HG03097 (cell line): ENCODE results near the gene MDH2.
"Not testable (repeated sequence)": the region's sequence is repeated elsewhere in the genome, so short reads cannot be mapped to it uniquely, and the experiment has no call there.

Source experiments
- ATAC-seq: cut with Tn5 transposase; IDR thresholded peaks from one replicate; pipeline ENCODE4 v1.9.1; 2021; ENCODE audit not compliant: unreplicated experiment, low FRiP score

Gene MDH2

GRCh38 chr7:76047305-76047810 is 548 bp upstream of the MDH2 start:
- no peak for ATAC-seq

DNA sequence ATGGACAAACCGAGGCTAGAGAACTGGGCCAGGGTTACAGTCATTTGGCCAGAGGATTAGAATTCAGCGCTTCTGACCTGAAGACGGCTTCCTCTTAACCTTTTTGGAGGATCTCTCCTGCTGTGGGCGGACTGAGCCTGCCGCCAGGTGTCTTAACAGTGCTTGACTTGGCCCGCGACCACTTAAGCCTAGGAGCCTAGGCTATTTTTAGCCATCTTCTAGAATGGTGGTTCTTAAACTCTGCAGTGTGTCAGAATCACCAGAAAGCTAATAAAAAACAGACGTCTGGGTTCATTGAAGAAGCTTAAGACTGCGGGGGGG is 722 bp downstream of the MDH2 start:
- ATAC-seq: no peak

GRCh38 chr7:76049295-76049694 is 1.4 kb downstream of the MDH2 start:
- ATAC-seq: no peak

- no peak for ATAC-seq
Observed at GRCh38 chr7:76050545-76050944, 2.6 kb downstream of the MDH2 start.

DNA sequence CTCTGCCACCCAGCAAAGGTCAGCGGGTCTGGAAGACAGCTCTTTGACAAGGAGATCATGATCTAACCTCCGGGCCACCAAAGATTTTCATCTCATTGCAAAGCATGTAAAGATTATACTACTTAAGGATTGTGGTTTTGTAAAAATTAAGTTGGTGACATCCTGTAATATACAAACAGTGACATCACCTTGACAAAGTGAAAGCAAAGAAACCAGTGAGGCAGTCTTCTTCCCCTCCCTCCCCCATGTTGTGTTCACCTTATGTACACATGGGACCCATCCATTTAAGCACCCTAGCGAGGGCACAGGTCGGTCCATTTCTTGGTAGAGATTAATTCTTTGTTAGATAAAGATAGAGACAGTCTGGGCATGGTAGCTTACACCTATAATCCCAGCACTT is 3.9 kb downstream of the MDH2 start:
- no peak for ATAC-seq

DNA sequence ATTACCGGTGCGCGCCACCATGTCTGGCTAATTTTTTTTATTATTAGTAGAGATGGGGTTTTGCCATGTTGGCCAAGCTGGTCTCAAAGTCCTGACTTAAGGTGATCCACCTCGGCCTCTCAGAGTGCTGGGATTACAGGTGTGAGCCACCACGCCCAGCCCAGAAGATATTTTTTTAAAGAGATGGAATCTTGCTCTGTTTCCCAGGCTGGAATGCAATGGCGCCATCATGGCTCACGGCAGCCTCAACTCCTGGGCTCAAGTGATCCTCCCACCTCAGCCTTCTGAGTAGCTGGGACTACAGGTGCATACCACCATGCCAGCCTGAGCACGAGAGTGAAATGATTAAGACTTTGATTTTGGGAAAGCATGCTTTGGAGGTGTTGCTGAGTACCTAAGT is 4.8 kb downstream of the MDH2 start:
- not testable (repeated sequence) for ATAC-seq

GRCh38 chr7:76053461-76053860 is 5.6 kb downstream of the MDH2 start:
- ATAC-seq: no peak

DNA sequence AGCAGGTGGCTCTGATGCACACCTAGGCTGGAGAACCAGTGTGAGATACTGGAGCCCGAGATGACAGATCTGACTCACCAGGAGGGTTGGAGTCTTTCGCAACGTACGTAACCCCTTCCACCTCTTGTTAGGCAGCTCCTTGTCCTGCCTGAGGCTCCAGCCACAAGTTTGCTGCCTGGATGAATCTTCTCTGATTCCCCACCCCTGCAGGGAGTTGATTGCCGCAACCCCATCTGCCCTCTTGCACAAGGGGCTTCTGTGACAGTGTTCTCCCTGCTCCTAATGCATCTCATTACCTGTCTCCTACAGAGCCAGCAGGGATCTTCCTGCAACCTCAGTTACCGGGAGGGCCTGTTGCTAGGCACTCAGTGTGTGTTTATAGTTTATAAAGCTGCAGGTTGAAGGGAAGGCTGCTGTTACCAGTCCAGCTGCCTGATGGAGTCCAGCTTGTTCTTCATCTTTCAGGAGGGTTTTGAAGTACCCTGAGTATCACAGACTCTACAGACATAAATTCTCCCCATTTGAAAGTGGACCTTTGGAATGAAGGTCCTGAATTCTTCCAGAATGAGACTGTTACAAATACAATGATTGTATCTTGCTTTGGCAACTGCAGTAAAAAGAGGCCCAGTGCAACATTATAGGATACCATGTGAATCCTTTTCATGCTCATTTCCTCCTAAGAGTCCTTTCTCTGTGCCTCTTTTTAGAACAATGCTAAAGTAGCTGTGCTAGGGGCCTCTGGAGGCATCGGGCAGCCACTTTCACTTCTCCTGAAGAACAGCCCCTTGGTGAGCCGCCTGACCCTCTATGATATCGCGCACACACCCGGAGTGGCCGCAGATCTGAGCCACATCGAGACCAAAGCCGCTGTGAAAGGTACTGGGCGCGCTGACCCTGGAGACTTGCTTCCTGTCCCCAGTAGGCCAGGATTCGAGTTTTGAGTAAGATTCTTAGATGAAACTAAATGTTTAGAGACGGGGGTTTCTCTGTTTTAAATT is 6.5 kb downstream of the MDH2 start:
- no peak for ATAC-seq

GRCh38 chr7:76056241-76056640 is 8.3 kb downstream of the MDH2 start:
- no peak for ATAC-seq

GRCh38 chr7:76057103-76057812 is 9.4 kb downstream of the MDH2 start:
- no peak for ATAC-seq

- ATAC-seq: no peak
Observed at GRCh38 chr7:76057813-76058145, 9.9 kb downstream of the MDH2 start.

DNA sequence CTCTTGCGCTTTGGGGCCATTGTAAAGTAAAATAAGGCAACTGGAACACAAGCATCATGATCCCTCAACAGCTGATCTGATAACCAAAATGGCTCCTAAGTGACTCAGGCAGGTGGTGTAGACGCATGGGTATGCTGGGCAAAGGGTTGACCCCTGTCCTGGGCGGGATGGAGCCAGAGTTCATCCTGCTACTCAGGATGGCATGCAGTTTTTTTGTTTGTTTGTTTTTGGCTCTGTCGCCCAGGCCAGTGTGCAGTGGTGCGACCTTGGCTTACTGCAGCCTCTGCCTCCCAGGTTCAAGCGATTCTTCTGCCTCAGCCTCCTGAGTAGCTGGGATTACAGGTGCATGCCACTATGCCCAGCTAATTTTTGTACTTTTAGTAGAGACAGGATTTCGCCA is 10.8 kb downstream of the MDH2 start:
- not testable (repeated sequence) for ATAC-seq

DNA sequence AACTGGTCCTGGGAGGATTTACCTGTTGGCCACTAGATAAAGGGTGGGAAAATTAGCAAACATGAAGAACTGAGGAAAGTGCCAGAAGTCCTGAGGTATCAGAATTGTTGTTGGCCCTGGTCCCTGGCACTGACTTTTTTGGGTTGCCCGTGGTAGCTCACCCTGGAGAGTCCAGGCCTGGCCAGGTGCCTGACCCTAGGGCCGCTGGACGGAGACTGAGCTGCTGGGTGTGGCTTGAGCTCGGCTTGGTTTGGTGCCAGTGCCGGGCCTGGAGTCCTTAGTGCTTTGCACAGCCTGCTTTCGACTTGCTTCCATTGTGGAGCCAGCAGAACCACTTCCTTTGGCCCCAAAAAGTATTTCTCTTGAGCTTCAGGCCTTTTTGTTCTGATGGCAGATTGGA is 12.9 kb downstream of the MDH2 start:
- no peak for ATAC-seq

- ATAC-seq: no peak
Observed at GRCh38 chr7:76062254-76062653, 14.3 kb downstream of the MDH2 start.

DNA sequence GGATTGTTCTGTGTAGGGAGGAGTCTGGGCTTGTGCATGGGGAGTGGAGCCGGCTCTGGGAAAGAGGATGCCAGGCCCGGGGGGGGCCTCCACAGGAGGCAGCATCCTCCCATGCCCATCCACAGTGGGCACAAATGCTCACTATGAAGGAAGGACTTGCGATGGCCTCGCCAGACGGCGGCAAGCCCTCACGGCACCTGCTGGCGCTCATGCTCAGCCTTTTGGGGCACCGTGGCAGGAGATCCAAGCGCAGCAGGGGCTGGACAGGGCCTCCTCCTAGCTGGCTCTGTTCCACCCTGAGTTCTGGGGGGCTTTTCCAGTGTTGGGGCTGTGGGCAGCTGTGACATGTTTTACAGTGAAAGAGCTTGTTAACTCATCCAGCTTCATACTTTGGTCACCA is 15.2 kb downstream of the MDH2 start:
- no peak for ATAC-seq

- no peak for ATAC-seq
Observed at GRCh38 chr7:76063525-76063924, 15.6 kb downstream of the MDH2 start.

DNA sequence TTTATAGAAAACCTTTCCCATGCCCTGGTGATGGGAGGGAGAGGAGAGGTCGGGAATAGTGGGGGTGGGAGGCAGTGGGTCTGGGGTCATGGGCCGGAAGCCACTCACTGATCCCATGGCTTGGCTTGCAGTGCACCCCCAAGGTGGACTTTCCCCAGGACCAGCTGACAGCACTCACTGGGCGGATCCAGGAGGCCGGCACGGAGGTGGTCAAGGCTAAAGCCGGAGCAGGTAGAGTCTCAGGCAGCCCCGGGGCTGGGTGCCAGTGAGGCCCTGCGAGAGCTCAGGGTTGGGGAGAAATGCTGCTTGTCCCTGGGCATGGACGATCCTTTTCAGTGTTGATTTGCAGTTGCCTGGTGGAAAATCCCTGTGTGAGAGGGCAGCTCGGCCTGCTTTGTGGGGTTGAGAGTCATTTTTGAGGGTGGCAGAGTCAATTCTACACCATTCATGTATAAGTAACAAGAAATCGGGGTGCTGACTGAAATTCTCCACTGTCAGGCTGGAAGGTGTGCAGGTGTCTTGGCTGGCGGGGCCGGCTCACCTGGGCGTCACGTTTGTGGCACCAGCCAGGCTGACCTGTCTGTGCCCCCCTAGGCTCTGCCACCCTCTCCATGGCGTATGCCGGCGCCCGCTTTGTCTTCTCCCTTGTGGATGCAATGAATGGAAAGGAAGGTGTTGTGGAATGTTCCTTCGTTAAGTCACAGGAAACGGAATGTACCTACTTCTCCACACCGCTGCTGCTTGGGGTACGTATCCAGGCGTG is 16.5 kb downstream of the MDH2 start:
- no peak for ATAC-seq

- ATAC-seq: no peak
Observed at GRCh38 chr7:76065016-76065612, 17.2 kb downstream of the MDH2 start.

DNA sequence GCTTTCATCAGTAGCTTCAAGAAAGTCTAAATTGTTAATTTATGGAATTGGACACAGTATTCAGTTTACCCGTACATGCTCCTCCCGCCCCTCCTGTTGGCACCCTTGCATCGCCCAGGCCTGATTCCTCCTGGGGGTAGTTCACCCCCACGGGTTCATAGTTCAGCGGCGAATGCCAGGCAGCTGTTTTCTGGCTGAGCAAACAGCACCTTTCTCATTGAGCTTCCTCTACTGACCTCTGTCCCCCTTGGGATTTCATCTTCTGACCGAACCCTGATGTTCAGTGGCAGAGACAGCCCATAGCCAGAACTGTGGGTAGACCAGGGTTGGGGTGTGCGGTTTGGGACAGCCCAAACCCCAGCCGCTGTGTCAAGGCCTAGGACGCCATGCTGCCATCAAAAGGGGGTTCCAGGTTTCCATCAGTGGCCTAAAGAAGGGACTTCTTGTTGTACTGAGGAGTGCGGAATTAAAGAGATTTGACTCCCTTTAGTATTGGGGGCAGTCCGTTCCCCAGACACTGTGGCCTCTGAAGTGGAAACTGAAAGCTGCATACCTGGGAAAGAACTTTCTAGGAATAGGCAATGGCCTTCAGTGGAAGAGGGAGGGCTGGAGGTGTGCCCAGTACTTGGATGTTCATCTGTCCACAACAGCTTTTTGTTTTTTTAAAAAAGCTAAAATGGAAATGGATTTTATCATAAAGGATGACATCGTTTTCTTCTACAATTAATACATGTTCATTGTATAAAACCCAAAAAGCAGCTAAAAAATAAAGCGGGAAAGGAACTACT is 19.0 kb downstream of the MDH2 start:
- ATAC-seq: no peak

DNA sequence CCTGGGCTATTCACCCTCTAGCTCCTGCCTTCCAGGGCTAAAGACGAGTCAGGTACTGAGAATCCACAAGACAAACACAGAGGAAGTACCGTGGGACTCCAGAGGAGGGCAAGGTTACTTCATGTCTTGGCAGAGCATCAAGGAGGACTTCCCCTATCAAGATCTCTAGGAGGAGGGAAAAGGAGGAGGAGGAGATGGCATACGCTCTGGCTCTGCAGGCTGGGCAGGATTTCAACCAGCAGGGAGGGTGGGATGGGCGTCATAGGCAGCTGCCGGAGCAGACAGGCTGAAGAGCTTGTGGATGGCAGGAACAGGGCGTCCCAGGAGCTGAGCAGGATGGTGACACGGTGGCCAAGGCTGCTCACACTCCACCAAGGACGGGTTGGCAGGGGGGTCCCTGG is 21.3 kb downstream of the MDH2 start:
- ATAC-seq: no peak
